HG03039 (cell line): ENCODE data around the gene MCUR1.
A peak's percentile ranks its signal among the peaks of the same experiment; 100 is the strongest.
"Not testable (repeated sequence)": the region's sequence is repeated elsewhere in the genome, so short reads cannot be mapped to it uniquely, and the experiment has no call there.

Experiments used
- ATAC-seq: cut with Tn5 transposase; IDR thresholded peaks from one replicate; pipeline ENCODE4 v1.9.1; 2021; ENCODE audit warnings: mild to moderate bottlenecking, moderate library complexity; ENCODE audit not compliant: unreplicated experiment

The MCUR1 gene

GRCh38 chr6:13814176-13814937, at the start of gene MCUR1:
Gene MCUR1, minus strand, starts transcription at chr6:13814557. Its CDS starts 128 bp downstream, at chr6:13814429.
- ATAC-seq: peak; percentile 74

GRCh38 chr6:13863699-13864155, 49.4 kb upstream of the MCUR1 start:
- no peak for ATAC-seq

- not testable (repeated sequence) for ATAC-seq
Observed at GRCh38 chr6:13860556-13861185, 46.3 kb upstream of the MCUR1 start.

- no peak for ATAC-seq
Observed at GRCh38 chr6:13859871-13860555, 45.7 kb upstream of the MCUR1 start.

- no peak for ATAC-seq
Observed at GRCh38 chr6:13854716-13855250, 40.4 kb upstream of the MCUR1 start.

- ATAC-seq: no peak
Observed at GRCh38 chr6:13853871-13854270, 39.5 kb upstream of the MCUR1 start.

- no peak for ATAC-seq
Observed at GRCh38 chr6:13851803-13852202, 37.4 kb upstream of the MCUR1 start.

- no peak for ATAC-seq
Observed at GRCh38 chr6:13851330-13851729, 37.0 kb upstream of the MCUR1 start.

GRCh38 chr6:13850690-13851089, 36.3 kb upstream of the MCUR1 start:
- ATAC-seq: not testable (repeated sequence)

GRCh38 chr6:13848522-13849150, 34.3 kb upstream of the MCUR1 start:
- no peak for ATAC-seq

- no peak for ATAC-seq
Observed at GRCh38 chr6:13847326-13848050, 33.1 kb upstream of the MCUR1 start.

GRCh38 chr6:13846841-13847240, 32.5 kb upstream of the MCUR1 start:
- ATAC-seq: no peak

GRCh38 chr6:13841936-13842335, 27.6 kb upstream of the MCUR1 start:
- ATAC-seq: no peak

GRCh38 chr6:13838616-13839015, 24.3 kb upstream of the MCUR1 start:
- no peak for ATAC-seq

- no peak for ATAC-seq
Observed at GRCh38 chr6:13836170-13836569, 21.8 kb upstream of the MCUR1 start.

GRCh38 chr6:13834790-13835189, 20.4 kb upstream of the MCUR1 start:
- no peak for ATAC-seq

- not testable (repeated sequence) for ATAC-seq
Observed at GRCh38 chr6:13834018-13834417, 19.7 kb upstream of the MCUR1 start.

GRCh38 chr6:13832778-13833177, 18.4 kb upstream of the MCUR1 start:
- ATAC-seq: no peak

- ATAC-seq: peak; percentile 73
Observed at GRCh38 chr6:13831615-13832014, 17.3 kb upstream of the MCUR1 start.

GRCh38 chr6:13830803-13831202, 16.4 kb upstream of the MCUR1 start:
- no peak for ATAC-seq
